Right renal cortex interstitium (tissue), 3 donors: ENCODE results near the gene ANTXR1. TPM values are rescaled to one million over a fixed set of nuclear protein-coding genes. Genes with fewer than 3 reads are reported as not detected.

Experiments used
- DNase-seq, 3 donors: peaks; one replicate each; pipeline ENCODE4 v3.0.0-alpha.2; 2013; ENCODE audit warnings: low read depth in 3 of 3, low spot score in 2 of 3
- polyA plus RNA-seq, 3 donors: library from polyadenylated mRNA; unstranded; fragments of 120-200 nt; gene quantifications; one replicate each; pipeline ENCODE4 v1.2.1, GENCODE V29; 2013; ENCODE audit not compliant: insufficient read length in 3 of 3

The ANTXR1 gene
- polyA plus RNA-seq, 3 donors = 79.0 to 90.0 (median 86.1) TPM

DNA sequence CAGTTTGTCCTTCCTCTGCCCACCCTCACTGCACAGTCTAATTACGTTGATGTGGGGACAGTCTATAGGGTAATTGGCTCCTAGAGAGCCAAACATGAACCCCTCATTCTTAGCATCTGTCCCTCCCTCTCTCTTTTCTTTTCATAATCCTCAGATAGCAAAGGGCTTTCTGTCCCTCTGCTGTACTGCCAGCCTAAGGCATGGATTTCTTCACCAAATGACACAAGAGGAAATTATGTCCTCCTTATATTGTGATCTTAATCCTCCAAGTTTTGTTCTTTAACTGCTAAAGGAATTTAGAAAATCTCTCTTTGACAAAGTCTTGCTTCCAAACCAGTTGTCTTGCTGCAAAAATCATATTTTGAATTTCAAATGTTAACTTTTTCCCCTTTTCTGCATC lies 18.5 kb downstream of the ANTXR1 start:
- DNase-seq = no peak

DNA sequence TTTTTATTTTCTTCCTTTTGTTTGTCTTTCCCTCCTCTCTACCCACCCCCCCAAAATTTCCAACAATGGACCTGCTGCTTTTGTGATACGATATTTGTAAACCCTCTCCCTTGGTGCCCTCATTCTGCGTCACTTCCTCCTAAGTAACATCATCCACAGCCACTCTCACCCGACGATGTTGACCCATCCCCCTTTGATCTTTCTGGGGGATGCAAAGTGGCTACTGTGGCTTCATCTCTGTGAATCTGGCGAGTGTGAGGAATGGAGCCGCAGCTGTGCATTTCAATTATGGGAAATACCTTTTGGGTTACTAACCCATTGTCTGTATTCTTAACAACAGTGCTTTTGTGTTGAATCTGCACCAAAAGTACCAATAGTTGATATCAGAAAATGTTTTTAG lies 19.4 kb downstream of the ANTXR1 start:
- DNase-seq = no peak

DNA sequence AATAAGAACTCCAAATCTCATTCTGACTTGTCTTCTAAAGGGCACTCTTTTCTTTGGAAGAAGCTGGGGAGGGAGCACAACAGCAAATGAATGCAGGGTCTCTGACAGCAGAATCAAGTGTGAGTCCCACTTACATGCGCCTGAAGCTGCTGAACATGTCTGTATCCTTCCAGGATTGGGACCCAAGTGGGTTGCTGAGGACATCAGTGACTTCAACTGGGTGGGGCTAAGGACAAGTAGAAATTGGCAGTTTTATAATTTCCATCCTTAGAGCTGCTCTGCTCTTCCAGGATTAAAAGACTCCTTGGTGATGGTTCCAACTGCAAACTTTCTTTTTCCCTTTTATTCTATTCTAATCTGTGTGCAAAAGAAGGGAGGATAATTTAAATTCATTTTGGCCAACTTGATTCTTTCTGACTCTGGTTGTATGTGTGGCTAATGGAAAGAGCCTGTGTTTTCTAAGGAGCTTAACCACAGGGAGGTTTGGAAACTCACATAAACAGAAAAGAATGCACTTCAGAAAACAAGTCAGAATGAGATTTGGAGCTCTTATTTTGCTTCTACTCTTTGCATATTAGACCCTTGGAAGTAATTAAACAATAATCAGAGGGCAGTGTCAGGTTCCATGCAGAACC lies 20.6 kb downstream of the ANTXR1 start:
- no peak for DNase-seq

DNA sequence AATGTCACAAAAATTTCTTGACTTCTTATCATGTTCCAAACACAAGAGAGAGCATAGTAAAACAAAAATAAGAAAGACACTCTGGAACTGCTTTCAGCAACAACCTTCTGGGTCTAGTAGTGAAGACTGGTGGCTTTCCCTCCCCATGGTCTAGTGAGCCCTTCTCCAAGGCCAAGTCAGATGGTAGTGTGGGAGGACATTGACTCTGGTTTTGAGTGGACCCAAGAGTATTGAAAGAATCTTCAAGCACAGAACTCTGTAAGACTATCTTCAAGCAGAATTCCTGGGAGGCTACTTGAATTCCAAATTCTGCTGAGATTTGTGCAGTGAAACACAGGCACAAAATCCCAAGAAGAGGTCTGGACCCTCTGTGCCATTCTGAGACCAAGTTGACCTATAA lies 21.1 kb downstream of the ANTXR1 start:
- DNase-seq = no peak

DNA sequence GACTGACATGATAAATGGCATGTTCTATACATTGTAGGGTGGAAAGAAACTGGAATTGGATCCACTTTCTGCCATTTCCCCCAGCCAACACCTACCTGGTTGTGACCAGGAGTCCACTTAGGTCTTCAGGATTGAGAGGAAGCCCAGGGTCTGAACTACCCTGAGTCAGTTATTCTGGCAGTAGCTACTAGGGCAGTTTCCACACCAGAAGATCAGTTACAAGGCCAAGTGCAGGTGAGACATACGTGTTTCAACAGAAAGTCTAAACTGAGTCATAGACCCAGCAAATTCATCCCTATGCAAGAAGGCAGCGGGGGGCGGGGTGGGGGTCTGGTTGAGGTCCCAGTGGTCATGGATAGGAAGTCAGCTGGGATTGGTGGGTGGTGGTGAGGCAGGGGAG lies 21.9 kb downstream of the ANTXR1 start:
- no peak for DNase-seq

DNA sequence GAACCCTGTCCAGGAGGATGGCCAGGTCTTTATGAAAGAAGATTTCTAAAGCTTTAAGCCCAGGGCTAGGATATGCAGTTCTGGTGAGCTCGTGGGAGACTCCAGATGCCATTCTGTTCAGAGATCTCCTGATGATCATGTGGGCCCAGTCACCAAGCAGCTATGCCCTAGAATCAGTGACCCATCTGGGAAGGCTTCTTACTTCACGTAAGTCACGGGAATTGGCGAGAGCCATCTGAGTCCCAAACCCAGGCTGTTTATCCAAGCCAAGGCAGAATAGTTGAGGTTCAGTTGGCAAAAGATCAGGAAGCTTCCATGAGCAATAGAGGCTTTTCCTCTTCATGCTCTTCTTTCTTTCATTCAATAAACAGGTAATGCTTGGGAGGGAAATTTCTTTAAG lies 23.9 kb downstream of the ANTXR1 start:
- no peak for DNase-seq

DNA sequence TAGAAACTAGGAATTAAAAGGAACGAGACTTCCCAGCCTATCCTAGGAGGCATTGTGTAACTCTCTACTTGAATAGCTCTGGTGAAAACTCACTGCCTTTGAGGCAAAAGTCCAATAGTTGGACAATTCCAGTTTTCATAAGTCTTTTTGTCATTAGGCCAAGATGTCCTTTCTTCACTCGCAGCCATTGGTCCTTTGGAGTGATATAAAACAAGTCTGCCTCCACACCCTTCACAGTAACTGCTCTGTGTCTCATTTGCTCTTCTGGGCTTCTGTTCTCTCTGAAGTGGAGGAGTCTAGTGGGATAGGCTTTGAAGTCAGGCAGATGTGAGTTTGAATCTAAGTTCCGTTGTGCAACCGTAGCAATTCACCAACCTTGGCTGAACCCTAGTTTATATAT lies 28.2 kb downstream of the ANTXR1 start:
- DNase-seq = no peak

DNA sequence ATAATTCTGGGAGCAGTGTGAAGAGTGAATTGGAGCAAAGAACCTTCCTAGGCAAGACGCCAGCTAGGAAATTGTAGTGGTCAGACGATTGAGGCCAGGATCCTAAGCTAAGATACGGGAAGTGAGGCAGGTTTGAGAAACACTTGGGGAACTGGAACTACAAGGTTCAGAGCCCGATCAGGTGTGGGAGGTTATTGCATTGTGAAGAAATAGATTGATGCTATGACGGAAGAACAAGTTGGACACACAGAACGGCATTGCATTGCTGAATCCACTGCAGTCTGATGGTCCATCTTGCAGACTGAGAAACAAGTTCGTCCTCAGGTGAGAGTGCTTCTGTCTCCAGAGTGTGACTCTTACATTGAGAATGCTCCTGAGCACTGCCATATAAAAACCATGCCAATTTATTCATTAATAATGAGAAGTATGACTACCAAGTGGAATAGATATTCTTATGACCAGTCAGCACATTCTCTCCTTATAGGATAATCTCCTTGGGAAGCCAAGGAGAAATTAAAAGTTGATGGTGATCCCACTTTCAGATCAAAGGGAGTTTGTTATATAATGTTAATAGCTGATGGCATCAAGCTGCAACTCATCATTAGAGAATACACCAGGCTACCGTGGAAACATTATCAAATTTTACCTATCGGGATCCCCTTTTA lies 30.9 kb downstream of the ANTXR1 start:
- no peak for DNase-seq

DNA sequence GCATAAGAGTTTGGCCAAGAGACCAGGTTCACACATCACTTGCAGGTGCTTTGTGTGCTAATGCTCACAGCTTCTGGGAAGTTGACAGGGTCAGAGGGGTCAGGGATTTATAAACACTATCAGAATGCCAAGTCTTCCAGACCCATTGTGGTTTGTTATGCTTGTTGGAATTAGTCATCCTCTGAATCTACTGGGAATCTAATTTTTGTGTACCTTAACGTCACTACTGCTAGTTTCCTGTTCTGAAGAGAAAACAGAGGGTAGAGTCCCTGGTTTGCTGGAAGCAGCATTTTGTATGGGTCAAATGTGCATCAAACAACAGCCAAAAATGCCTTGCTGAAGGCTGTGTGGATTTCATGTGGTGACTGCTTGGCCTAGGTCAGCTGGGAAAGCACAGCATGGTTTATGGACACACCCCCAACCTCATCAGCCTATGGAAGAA lies 33.3 kb downstream of the ANTXR1 start:
- no peak for DNase-seq

DNA sequence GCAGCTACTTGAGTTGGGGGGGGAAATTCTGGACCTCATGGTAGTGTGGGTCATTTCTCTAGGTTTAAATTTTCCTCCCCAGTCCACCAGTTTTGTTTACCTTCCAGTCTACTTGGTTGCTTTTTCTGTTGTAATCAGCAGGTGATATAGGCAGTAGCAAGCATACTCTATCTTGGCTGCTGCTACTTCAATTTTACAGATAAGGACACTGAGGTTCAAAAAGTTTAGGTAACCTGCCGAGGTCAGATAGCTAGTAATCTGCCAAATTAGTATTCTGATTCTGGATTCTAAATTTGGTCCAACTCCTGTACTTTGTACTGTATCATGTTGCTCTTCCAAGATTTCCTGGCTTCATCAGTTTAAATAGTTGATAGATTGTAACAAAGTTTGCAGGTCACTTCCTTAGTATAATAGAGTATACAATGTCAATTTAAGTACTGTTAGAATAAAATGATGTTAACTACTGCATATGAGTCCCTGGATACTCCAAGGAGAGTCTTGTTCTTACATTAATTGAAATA lies 34.7 kb downstream of the ANTXR1 start:
- DNase-seq = no peak

DNA sequence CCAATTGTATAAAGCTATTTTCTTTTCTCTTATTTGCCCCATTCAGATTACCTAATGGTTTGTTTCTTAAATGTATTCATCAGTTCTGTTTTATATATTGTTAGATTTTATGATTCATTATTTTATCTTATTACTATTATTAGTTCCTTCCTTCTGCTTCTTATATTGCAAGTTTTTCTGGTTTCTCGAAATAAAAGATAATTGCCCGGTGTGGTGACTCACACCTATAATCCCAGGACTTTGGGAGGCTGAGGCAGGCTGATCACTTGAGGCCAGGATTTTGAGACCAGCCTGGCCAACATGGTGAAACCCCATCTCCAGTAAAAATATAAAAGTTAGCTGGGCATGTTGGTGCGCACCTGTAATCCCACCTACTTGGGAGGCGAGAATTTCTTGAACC lies 37.8 kb downstream of the ANTXR1 start:
- DNase-seq = no peak

DNA sequence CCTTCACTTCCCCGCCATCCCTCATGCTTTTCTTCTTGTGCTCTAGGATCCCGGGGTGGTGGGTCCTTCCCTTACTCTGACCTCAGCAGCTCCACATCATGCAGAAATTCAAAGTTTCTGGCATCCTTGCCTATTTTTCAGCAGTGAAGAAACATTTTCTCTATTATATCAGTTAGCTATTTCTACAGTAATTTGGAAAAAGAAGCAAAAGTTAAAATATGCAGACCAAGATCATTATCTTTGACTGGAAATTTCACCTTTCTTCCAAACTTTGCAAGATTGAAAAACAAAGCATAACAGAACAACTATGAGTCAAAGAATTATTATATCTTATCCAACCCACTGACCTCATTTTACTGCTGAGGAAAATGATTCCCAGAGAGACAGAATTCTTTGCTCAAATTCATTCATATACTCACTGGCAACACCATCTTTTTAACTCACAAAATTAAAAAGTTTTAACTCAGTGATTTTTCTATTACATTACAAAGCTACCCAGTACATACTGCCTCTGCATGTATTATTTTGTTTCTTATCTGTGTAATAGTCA lies 40.5 kb downstream of the ANTXR1 start:
- DNase-seq = no peak

DNA sequence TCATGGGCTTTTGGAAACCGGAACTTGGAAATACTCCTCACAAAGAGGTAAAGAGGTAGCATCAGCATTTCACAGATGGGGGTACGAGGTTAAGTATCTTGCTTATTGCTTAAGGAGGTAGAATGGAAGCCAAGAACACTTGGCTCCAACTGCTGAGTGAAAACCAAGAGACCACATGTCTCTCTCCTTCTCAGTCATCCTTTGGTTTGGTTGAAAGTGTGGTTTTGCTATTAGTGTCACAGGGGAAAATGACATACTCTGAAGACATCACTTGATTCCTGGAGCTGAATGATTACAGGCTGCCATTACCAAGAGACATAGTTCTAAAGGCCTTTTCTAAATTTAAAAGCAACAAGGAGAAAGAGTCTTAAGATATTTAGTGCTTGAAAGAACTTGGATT lies 41.5 kb downstream of the ANTXR1 start:
- no peak for DNase-seq

DNA sequence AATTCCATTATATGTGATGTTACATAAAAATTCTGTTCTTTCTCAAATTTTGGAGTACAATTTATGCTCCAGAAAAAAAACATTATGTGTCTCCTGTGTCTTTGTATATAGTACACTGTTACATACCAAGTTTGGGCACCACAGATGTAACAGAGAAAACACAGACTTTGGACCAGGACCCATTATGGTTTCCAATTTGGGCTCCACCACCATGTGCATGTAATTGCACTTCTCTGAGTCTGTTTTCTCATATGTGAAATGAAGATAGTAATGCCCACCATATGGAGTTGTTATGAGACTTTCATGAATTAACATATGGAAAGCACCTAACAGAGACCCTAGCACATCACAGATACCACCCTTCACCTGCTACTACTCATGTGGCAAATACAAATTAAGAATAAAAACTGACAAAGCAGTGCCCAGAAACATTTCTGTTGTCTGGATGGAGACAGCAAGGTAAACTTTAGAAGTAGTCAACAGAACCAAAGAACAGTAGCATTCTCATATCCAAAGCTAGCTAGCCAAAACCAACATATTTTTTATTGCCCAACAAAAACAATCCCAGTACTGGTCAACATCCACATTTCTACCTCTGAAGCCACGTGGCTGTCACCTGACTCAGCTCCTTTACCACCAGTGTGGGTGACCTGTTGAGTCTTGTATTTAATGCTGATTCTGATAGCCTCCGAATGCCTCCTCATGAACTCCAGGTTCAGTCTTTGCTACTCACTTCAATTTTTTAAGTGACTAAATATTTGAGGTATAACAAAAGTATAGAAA lies 42.9 kb downstream of the ANTXR1 start:
- no peak for DNase-seq

DNA sequence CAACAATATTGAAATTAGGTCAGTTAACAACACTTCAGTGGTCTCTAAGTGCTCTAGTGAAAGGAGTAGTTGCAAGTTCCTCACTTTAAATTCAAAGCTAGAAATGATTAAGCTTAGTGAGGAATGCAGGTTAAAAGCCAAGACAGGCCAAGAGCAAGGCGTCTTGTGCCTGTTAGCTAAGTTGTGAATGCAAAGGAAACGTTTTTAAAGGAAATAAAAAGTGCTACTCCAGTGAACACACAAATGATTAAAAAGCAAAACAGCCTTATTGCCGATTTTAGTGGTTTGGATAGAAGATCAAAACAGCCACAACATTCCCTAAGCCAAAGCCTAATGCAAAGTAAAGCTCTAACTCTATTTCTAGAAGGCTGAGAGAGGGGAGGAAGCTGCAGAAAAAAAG lies 44.7 kb downstream of the ANTXR1 start:
- no peak for DNase-seq

DNA sequence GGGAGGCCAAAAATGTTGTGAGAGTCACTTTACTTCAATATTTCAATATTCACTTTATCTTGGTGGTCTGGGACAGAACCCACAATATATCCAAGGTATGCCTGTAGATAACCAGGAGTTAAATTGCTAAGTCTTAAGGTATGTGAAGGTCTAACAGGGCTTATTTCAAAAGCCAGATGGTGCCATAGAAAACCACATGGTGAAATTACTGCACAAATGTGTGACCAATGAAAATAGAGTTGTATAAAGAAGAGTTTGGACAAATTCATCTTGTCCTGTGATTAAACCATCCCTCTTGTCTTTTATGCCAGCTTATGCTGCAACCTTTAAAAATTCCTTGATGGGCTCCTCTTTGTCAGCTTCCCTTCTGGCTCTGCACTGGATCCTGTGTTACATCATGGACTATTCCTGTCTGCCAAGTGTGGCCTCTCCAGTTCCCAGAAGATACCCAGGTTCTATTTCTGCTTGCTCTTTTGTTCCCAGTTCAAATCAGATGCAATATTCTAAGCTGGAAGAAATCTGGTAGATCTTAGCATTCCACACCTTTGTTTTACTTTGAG lies 46.8 kb downstream of the ANTXR1 start:
- no peak for DNase-seq

DNA sequence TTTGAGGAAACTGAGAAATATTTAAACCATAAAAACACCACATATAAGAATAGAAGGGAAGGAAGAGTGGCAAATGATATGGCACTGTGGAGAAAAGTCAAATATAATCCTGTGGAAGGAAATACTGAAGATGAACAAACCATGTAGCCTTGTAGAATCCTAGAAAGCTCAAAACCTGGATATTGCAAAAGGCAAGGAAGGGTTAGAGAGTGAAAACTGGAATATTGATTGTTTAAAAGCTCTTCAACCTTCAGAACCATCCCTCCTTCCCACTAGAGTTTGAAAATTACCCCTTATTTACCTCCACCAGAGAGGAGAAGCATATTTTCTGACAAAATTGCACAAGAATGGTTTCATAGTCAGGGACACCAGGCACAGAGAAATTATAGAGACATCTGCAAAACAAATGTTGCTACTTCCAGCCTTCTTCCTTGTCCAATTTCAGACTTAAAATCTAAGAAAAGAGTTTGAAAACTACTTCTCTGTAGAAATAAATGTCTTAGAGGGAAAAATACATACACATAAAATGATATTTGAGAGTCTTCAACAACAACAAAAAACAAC lies 48.0 kb downstream of the ANTXR1 start:
- DNase-seq = no peak

DNA sequence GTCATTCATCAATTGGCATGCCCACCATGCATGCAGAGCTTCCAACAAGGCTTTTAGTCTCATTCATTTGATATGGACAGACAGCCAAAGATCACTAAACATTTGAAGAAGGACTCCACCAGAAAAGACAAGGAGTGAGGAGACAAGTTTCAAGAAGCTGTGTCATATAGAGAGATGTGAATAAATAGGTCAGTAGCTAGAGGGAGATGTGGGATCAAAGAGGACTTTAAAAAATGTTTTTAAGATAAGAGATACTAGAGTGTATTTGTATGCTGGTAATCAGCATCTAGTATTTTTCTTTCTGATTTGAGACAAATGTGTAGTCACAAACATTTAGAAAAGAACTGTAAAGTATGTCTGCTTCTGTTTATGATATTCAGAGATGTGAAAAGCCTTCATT lies 48.5 kb downstream of the ANTXR1 start:
- no peak for DNase-seq

DNA sequence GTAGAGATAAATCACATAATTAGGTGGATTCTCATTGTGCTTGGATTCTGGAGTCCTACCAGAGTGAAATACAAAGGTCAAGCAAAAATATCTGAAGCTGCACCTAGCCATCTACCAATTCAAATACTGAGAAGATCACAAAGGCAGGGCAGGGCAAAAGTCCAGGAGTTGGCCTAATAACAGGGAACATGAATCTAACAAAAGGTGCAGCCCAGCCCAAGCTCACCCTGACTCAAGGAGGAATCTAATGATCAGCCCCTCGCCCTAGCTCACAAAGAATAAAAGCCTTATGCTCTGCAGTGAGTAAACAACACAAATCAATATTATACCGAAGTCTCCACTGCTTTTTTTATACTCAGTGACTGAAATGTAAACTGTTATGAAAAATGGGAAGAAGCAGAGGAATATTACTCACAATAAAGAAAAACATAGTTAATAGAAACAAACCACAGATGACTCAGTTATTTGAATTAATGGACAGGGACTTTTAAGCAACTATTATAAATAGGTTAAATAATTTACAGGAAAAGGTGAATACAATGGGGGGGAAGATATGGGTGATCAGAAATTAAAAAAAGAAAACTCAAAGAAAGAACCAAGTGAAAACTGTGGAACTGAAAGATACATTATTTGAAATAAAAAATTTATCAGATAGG lies 49.5 kb downstream of the ANTXR1 start:
- DNase-seq = no peak

DNA sequence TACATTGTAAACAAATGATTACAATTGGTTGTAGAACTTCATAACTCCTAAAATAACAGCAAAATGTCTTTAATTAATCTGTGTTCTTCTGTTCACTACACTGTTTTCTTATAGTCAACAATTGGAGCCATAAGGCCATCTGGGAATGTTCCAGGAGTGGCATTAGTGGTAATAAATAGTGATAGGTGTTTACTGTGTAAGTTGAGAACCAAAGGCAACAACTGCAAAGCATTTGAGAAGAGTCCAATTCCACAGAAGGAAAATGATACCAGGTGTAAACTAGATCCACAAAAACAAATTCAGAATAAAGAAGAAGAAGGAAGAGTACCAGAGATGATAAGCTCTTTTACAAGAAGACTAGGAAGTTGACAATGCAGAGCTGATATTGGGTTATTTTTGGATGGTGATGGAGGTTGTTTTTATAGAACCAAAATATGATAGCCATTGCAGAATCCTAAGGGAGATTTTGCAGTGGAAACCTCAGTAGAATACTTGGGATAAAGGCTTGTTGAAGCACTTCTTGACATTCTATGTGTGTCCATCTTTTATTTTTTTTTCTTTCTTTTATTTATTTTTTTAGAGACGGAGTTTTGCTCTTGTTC lies 52.9 kb downstream of the ANTXR1 start:
- no peak for DNase-seq
